K562 (cell line): Measurements from ENCODE around the gene RIMKLA. TPM values are rescaled to one million over a fixed set of nuclear protein-coding genes. Genes with fewer than 3 reads are reported as not detected.

ENCODE experiments used
- ATAC-seq: fragments of 200-7000 bp; cut with Tn5 transposase; 3 replicates; pipeline ENCODE4 v1.9.1; 2020; ENCODE audit warnings: moderate library complexity
- BruUV-seq: library from RNA; stranded (reverse); fragments of 400-500 nt; replicated peaks from 2 replicates; lab custom pipeline; 2021; lab: Mats Ljungman, UMichigan
- CTCF ChIA-PET: fragments of 300-600 bp; formaldehyde crosslinking; extraction: SDS; loops from one replicate; lab custom pipeline; 2021; ENCODE audit warnings: low intra/inter-chr PET ratio; lab: Yijun Ruan, JAX
- POLR2A ChIA-PET: fragments of 300-600, 350-650 bp; sonication (Branson Sonifier 250); formaldehyde crosslinking; extraction: SDS; loops from one replicate; lab custom pipeline; 2021; ENCODE audit warnings: antibody characterized with exemption, inconsistent platforms; lab: Yijun Ruan, JAX
- DNase-seq, 4 experiments: peaks; one replicate each; pipeline versions ENCODE4 v3.0.0 to v3.0.0-alpha.2; 2011 to 2018; ENCODE audit warnings: low spot score in 3 of 4, mixed read lengths in 3 of 4; ENCODE audit errors: extremely low read depth in 1 of 4
- FAIRE-seq: peaks from 2 replicates; lab custom pipeline; 2011; peaks lifted over from hg19 to GRCh38; lab: Jason Lieb, UNC
- H2AFZ ChIP-seq: 2 replicates; pipeline ENCODE4 v1.6.0; 2011; ENCODE audit warnings: low read depth, low read length, control low read depth, inconsistent platforms
- H3K27ac ChIP-seq: fragments of 200-600 bp; 3 replicates; pipeline ENCODE4 v1.8.0; 2011; ENCODE audit warnings: low read depth, mild to moderate bottlenecking, control low read depth, inconsistent platforms, low read length, moderate library complexity, mixed read lengths; ENCODE audit errors: extremely low read depth
- H3K27me3 ChIP-seq, 2 experiments: fragments of 300-600 bp in 1 of 2; 2 replicates in 1 of 2; 3 replicates in 1 of 2; pipeline versions ENCODE4 v1.6.0 to v1.8.0; 2011; ENCODE audit warnings: inconsistent platforms in 2 of 2, low read length in 2 of 2, mild to moderate bottlenecking in 1 of 2, mixed read lengths in 1 of 2, moderate library complexity in 1 of 2; ENCODE audit not compliant: control insufficient read depth in 2 of 2, insufficient read depth in 2 of 2
- H3K36me3 ChIP-seq: fragments of 300-600 bp; 3 replicates; pipeline ENCODE4 v1.8.0; 2011; ENCODE audit warnings: mild to moderate bottlenecking, low read length, inconsistent platforms; ENCODE audit not compliant: control insufficient read depth, insufficient read depth
- H3K4me1 ChIP-seq, 2 experiments: fragments of 200-600 bp in 1 of 2; replicated peaks in 1 of 2; 2 replicates in 1 of 2; 3 replicates in 1 of 2; pipeline versions ENCODE4 v1.5.1 to v1.8.0; 2011; ENCODE audit warnings: inconsistent platforms in 2 of 2, low read length in 2 of 2, mild to moderate bottlenecking in 1 of 2, mixed read lengths in 1 of 2, moderate library complexity in 1 of 2; ENCODE audit not compliant: control insufficient read depth in 2 of 2, insufficient read depth in 2 of 2
- H3K4me2 ChIP-seq: 2 replicates; pipeline ENCODE4 v1.6.1; 2011; ENCODE audit warnings: low read length, control low read depth, inconsistent platforms, mixed read lengths; ENCODE audit not compliant: insufficient read depth
- H3K4me3 ChIP-seq: fragments of 200-600 bp; sonication (generic), shearing (Covaris generic); 2 replicates; pipeline ENCODE4 v1.5.1; 2016; ENCODE audit warnings: control low read depth, inconsistent platforms
- H3K79me2 ChIP-seq: fragments of 200-600 bp; 3 replicates; pipeline ENCODE4 v1.8.0; 2011; ENCODE audit warnings: low read length, inconsistent platforms; ENCODE audit not compliant: control insufficient read depth, insufficient read depth
- H3K9ac ChIP-seq, 2 experiments: 2 replicates each; pipeline versions ENCODE4 v1.6.0 to v1.6.1; 2011; ENCODE audit warnings: low read depth in 2 of 2, low read length in 2 of 2, control low read depth in 1 of 2, inconsistent platforms in 1 of 2, mild to moderate bottlenecking in 1 of 2, mixed read lengths in 1 of 2; ENCODE audit not compliant: insufficient read depth in 1 of 2
- H3K9me1 ChIP-seq: one replicate; pipeline ENCODE4 v1.6.0; 2011; ENCODE audit warnings: inconsistent platforms, mild to moderate bottlenecking, low read length, moderate library complexity; ENCODE audit not compliant: control insufficient read depth, insufficient read depth
- H3K9me3 ChIP-seq: replicated peaks from 2 replicates; pipeline ENCODE4 v1.5.1; 2011; ENCODE audit warnings: low read depth, low read length, inconsistent platforms; ENCODE audit not compliant: control insufficient read depth, insufficient read depth
- H4K20me1 ChIP-seq: replicated peaks from 2 replicates; pipeline ENCODE4 v1.6.1; 2011; ENCODE audit warnings: low read length, inconsistent platforms, mixed read lengths; ENCODE audit not compliant: control insufficient read depth, insufficient read depth
- ASH1L ChIP-seq: fragments of 450-650 bp; IDR thresholded peaks from 2 replicates; pipeline ENCODE4 v1.6.1; 2018; ENCODE audit warnings: borderline replicate concordance, mild to moderate bottlenecking, low read depth; ENCODE audit not compliant: partially characterized antibody
- MBD2 ChIP-seq: sonication (generic); IDR thresholded peaks from 2 replicates; pipeline ENCODE4 v1.6.1; 2016; ENCODE audit warnings: low read depth, borderline replicate concordance
- TAF9B ChIP-seq: fragments of 450-650 bp; IDR thresholded peaks from 2 replicates; pipeline ENCODE4 v1.6.1; 2018; ENCODE audit warnings: mild to moderate bottlenecking; ENCODE audit not compliant: partially characterized antibody
- XRCC4 ChIP-seq: IDR thresholded peaks from one replicate; pipeline ENCODE4 v1.6.1; 2011; ENCODE audit not compliant: insufficient read depth, insufficient read length; ENCODE audit errors: extremely low read depth
- ZNF165 ChIP-seq: fragments of 250-450 bp; sonication (Bioruptor Pico); IDR thresholded peaks from 2 replicates; pipeline ENCODE4 v1.4.0; 2020; ENCODE audit warnings: borderline replicate concordance
- ZNF644 ChIP-seq: fragments of 200-800 bp; sonication (Bioruptor generic); IDR thresholded peaks from 2 replicates; pipeline ENCODE4 v1.6.1; 2016; ENCODE audit warnings: low read depth, missing genetic modification characterization, missing compliant biosample characterization
- ZNF778 ChIP-seq: fragments of 450-650 bp; formaldehyde crosslinking; IDR thresholded peaks from 2 replicates; pipeline ENCODE4 v1.4.0; 2020; ENCODE audit warnings: mild to moderate bottlenecking, moderate library complexity
- WGBS: fragments of 100-300 bp; shearing (Covaris generic); methylation state at CpG from one replicate; pipeline ENCODE4 v1.1.6; 2016; ENCODE audit warnings: low coverage, mixed read lengths; ENCODE audit not compliant: insufficient coverage; ENCODE audit errors: missing lambda C conversion rate; 5-methylcytosine and 5-hydroxymethylcytosine counted together
- in situ Hi-C: fragments of 300-500 bp; cut with MboI; formaldehyde crosslinking; loops from 4 replicates; pipeline ENCODE4 v1.15.0; 2018; ENCODE audit warnings: inconsistent platforms, mixed read lengths
- intact Hi-C: fragments of 100-400 bp; cut with micrococcal nuclease; formaldehyde crosslinking; loops from 2 replicates; pipeline ENCODE4 v1.14.2; 2022
- polyA plus RNA-seq, 8 experiments: library from polyadenylated mRNA; depleted of rRNA in 4 of 8; stranded (reverse) in 5 of 8; unstranded in 3 of 8; fragments of >200 nt; fragmentation: Nextera tagmentation in 2 of 8; fragmentation: Illumina TruSeq in 1 of 8; extraction: Ambion mirVana in 2 of 8; extraction: Trizol in 1 of 8; gene quantifications; 2 replicates each; pipeline versions ENCODE4 v1.2.1 to v1.2.3, GENCODE V29; 2011 to 2014; ENCODE audit warnings: inconsistent platforms in 1 of 8, missing spikeins in 1 of 8
- total RNA-seq, 7 experiments: library from RNA; depleted of rRNA in 6 of 7; stranded (reverse); fragments of >200 nt in 6 of 7; fragmentation: Illumina TruSeq in 2 of 7; extraction: Trizol in 2 of 7; gene quantifications; 2 replicates each; pipeline versions ENCODE4 v1.2.1 to v1.2.3, GENCODE V29; 2011 to 2021; ENCODE audit warnings: low replicate concordance in 1 of 7

Gene RIMKLA
- total and polyA plus RNA-seq, 9 of the 15 experiments (the other 6 are each of a cell fraction or from before 2014, with no cell fraction given) = 0.02 TPM; not detected in 8

- BruUV-seq = no TSS peak
- ChIA-PET POLR2A (no interaction called here), CTCF (no interaction called here)
- no peaks in the 10 kb centered on the region for H4K20me1 ChIP-seq
- no peak overlapping the region for H3K4me2 ChIP-seq
- H3K9me3 ChIP-seq = no peaks in the 10 kb centered on the region
- DNase-seq (no peak), FAIRE-seq (no peak), ATAC-seq (no peak)
- intact Hi-C loops = no loop called here
- in situ Hi-C loops = no loop called here
- H3K79me2 ChIP-seq = peaks cover 10% of the 10 kb centered on the region; the same call in 2 of the 3 replicates
- TF ChIP-seq ZNF165 (CRISPR knock-in tag) (no peak), TAF9B (no peak), ZNF778 (CRISPR knock-in tag) (no peak), MBD2 (no peak), ZNF644 (tag) (no peak), XRCC4 (no peak), ASH1L (no peak)
- no peak overlapping the region for H3K27ac ChIP-seq
- H3K4me1 ChIP-seq = peaks cover 0 to 11% of the 10 kb centered on the region in 2 experiments; a peak in 3 of 5 replicates
- H3K27me3 ChIP-seq = peaks cover 0 to 10% of the 10 kb centered on the region in 2 experiments; a peak in 1 of 5 replicates
- H3K4me3 ChIP-seq = no peak overlapping the region
- H3K9ac ChIP-seq = no peak overlapping the region
- no peak overlapping the region for H2AFZ ChIP-seq
- H3K9me1 ChIP-seq = no peaks in the 10 kb centered on the region
- WGBS = no CpG with 5 or more reads among the region's 2 CpGs
- H3K36me3 ChIP-seq = peaks cover 15% of the 10 kb centered on the region; the same call in 1 of the 3 replicates
Observed at GRCh38 chr1:42461196-42461595, 80.6 kb downstream of the RIMKLA start.
